ENCODE results near the gene SH2D5.
"Not testable (repeated sequence)": the region's sequence is repeated elsewhere in the genome, so short reads cannot be mapped to it uniquely, and the experiment has no call there.

The SH2D5 gene

DNA sequence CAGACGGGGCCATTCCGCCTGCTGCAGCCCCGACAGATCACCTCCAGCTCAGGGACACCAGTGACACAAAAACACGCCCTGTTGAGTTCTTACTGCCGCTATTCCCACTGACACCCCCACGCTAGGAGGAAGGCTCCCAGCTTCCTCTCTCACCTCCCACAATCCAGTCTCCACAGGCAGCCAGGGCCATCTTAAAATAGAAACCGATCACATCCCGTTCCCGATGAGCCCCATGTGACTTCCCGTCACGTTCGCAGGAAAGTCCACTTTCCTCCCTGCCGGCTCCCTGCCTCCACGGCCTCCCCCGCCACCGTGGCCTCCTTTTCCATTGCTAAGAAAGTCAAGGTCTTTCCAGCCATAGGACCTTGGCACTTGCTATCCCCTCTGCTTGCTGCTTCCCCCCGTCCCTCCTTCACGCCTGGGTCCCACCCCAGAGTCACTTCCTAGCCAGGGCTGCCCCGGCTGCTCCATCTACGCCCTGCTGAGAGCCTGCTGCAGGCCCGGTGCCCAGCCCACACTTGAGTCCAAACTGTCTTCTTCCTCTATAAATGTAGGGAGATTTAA, 47.3 kb downstream of the SH2D5 start:
- H3K4me1 Mint-ChIP-seq (ENCODE audit: low read depth): peaks cover 53% of the 10 kb centered on the region
- H3K36me3 Mint-ChIP-seq (ENCODE audit: low read depth): no peaks in the 10 kb centered on the region
- peak overlapping the region; percentile 78 for H3K27ac Mint-ChIP-seq
- no peaks in the 10 kb centered on the region for H3K9me3 Mint-ChIP-seq
- H3K27me3 Mint-ChIP-seq: no peaks in the 10 kb centered on the region
- peak overlapping the region; percentile 18 for H3K4me3 Mint-ChIP-seq
- intact Hi-C loops (cut with micrococcal nuclease): no loop called here

DNA sequence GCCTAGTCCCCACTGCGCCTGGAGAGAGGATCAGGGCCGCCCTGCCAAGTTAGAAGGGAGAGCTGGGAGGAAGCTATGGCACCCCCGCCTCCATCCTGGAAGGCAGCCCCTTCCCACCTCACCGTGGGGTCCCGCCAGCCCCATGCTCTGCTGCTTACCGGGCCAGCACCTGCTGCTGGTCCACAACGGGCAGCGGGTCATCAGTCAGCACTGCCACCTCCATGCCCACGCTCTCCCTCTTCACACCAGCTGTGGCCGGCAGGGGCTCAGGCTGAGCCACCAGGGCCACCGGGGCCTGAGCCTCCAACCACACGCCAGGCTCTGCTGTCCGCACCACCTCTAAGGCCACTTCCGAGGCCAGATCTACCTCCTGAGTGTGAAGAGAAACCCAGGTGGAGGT, 47.9 kb downstream of the SH2D5 start:
- Mint-ChIP-seq H3K4me1 (ENCODE audit: low read depth) (peaks cover 53% of the 10 kb centered on the region), H3K4me3 (peak overlapping the region; percentile 18), H3K9me3 (no peaks in the 10 kb centered on the region), H3K27ac (peak overlapping the region; percentile 78), H3K36me3 (ENCODE audit: low read depth) (no peaks in the 10 kb centered on the region), H3K27me3 (no peaks in the 10 kb centered on the region)
- intact Hi-C loops (cut with micrococcal nuclease): no loop called here

DNA sequence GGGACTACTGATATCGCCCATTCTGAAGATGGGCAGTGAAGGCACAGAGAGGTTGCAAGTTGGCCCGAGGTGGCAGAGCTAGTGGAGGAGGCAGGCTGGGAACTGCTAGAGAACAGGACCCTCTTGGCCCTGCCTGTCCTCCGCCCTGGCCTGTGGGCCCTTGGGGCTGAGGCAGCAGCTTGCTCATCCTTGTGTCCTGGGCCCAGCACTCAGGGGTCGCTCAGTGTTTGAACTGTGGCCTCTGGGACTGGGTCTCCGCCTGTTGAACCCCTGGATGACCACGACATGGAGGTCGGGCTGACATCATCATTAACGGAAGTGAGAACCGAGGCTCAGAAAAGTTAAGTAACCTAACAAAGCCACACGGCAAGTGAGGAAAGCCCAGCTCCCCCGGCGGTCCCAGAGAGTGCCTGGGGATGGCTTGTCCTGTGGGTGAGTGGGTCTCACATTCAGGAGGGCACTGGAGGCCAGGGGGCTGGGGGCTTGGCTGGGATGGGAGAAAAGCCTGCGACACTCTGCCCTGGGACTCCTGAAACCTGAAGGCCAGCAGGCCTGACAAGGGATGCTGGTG, 48.4 kb downstream of the SH2D5 start:
- Mint-ChIP-seq H3K4me3 (no peak overlapping the region), H3K27ac (no peak overlapping the region), H3K9me3 (no peaks in the 10 kb centered on the region), H3K27me3 (no peaks in the 10 kb centered on the region), H3K4me1 (ENCODE audit: low read depth) (peaks cover 53% of the 10 kb centered on the region), H3K36me3 (ENCODE audit: low read depth) (no peaks in the 10 kb centered on the region)
- intact Hi-C loops (cut with micrococcal nuclease): no loop called here

GRCh38 chr1:20683614-20684013, 48.9 kb downstream of the SH2D5 start:
- no peaks in the 10 kb centered on the region for H3K27me3 Mint-ChIP-seq
- H3K36me3 Mint-ChIP-seq (ENCODE audit: low read depth): no peaks in the 10 kb centered on the region
- no peak overlapping the region for H3K4me3 Mint-ChIP-seq
- H3K4me1 Mint-ChIP-seq (ENCODE audit: low read depth): peaks cover 57% of the 10 kb centered on the region
- intact Hi-C loops (cut with micrococcal nuclease): no loop called here
- H3K27ac Mint-ChIP-seq: no peak overlapping the region
- no peaks in the 10 kb centered on the region for H3K9me3 Mint-ChIP-seq

DNA sequence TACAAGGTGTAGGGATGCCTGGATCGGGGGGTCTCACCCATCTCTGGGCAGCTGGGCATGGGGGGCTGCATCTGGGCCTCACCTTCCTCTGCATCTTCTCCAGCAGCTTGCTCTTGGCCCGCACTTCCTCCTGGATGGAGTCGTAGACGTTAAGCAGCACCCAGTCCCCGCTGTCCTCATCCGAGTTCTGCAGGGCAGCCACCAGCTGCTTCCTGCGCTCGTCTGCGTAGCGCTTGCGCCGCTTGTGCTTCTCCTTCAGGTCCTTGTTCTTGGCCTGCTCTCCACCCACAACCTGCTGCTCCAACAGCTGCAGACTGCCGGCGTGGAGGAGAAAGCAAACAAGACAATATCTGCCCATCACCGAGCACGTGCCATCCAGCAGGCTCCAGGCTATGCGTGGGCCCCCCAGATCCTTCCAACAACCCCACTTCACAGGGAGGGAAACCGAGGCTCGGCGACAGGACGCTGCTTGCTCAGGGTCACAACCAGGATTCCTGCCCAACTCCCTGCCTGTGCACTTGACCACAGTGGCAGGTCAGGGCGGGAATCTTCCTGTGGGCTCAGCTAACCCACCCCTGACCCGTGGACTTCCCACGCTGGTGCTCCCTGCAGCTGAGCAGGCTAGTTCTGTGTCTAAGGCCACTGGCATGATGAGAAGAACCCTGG, 49.8 kb downstream of the SH2D5 start:
- H3K36me3 Mint-ChIP-seq (ENCODE audit: low read depth): no peaks in the 10 kb centered on the region
- no peak overlapping the region for H3K4me3 Mint-ChIP-seq
- peaks cover 61% of the 10 kb centered on the region for H3K4me1 Mint-ChIP-seq (ENCODE audit: low read depth)
- no peaks in the 10 kb centered on the region for H3K27me3 Mint-ChIP-seq
- peak overlapping the region; percentile 20 for H3K27ac Mint-ChIP-seq
- intact Hi-C loops (cut with micrococcal nuclease): no loop called here
- H3K9me3 Mint-ChIP-seq: no peaks in the 10 kb centered on the region

GRCh38 chr1:20681999-20682398, 50.5 kb downstream of the SH2D5 start:
- Mint-ChIP-seq H3K4me1 (ENCODE audit: low read depth) (peaks cover 59% of the 10 kb centered on the region), H3K27me3 (no peaks in the 10 kb centered on the region), H3K4me3 (no peak overlapping the region), H3K9me3 (no peaks in the 10 kb centered on the region), H3K27ac (no peak overlapping the region), H3K36me3 (ENCODE audit: low read depth) (no peaks in the 10 kb centered on the region)
- intact Hi-C loops (cut with micrococcal nuclease): no loop called here

DNA sequence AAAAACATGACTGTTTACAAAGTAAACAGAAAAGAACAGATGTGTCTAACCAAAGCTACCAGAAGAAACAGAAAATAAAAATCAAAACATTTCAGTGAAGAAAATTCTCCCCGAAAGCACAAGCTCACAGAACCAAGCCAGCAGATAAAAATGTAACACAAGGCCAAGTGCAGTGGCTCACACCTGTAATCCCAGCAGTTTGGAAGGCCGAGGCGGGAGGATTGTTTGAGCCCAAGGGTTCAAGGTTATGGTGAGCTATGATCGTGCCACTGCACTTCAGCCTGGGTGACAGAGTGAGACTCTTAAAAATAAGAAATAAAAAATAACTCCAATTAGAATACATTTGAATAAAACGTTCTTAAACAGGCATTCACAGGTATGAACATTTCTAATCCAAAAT, 52.2 kb downstream of the SH2D5 start:
- H3K4me1 Mint-ChIP-seq (ENCODE audit: low read depth): peaks cover 43% of the 10 kb centered on the region
- intact Hi-C loops (cut with micrococcal nuclease): no loop called here
- no peak overlapping the region for H3K27ac Mint-ChIP-seq
- no peaks in the 10 kb centered on the region for H3K9me3 Mint-ChIP-seq
- no peaks in the 10 kb centered on the region for H3K36me3 Mint-ChIP-seq (ENCODE audit: low read depth)
- no peak overlapping the region for H3K4me3 Mint-ChIP-seq
- no peaks in the 10 kb centered on the region for H3K27me3 Mint-ChIP-seq

GRCh38 chr1:20678599-20678998, 53.9 kb downstream of the SH2D5 start:
- H3K4me1 Mint-ChIP-seq (ENCODE audit: low read depth): peaks cover 27% of the 10 kb centered on the region
- intact Hi-C loops (cut with micrococcal nuclease): no loop called here
- no peaks in the 10 kb centered on the region for H3K27me3 Mint-ChIP-seq
- no peak overlapping the region for H3K4me3 Mint-ChIP-seq
- no peaks in the 10 kb centered on the region for H3K9me3 Mint-ChIP-seq
- H3K27ac Mint-ChIP-seq: peak overlapping the region; percentile 3
- no peaks in the 10 kb centered on the region for H3K36me3 Mint-ChIP-seq (ENCODE audit: low read depth)

DNA sequence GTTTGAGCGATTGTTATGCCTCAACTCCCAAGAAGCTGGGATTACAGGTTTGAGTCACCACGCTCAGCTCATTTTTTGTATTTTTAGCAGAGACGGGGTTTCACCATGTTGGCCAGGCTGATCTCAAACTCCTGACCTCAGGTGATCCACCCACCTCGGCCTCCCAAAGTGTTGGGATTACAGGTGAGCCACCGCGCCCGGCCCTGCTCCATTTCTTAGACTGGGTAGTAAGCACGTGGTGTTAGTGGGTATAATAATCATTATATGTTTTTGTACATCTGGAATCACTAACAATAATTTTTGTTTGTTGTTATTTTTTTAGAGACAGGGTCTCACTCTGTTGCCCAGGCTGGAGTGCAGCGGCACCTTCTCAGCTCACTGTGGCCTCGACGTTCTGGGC, 58.9 kb downstream of the SH2D5 start:
- H3K27me3 Mint-ChIP-seq; H3K27ac Mint-ChIP-seq; H3K9me3 Mint-ChIP-seq; intact Hi-C loops (cut with micrococcal nuclease); H3K36me3 Mint-ChIP-seq (ENCODE audit: low read depth); H3K4me1 Mint-ChIP-seq (ENCODE audit: low read depth); H3K4me3 Mint-ChIP-seq: not testable (repeated sequence)

- no peak overlapping the region for H3K4me3 Mint-ChIP-seq
These were observed 60.3 kb downstream of the SH2D5 start for GRCh38 chr1:20672265-20672632.

GRCh38 chr1:20670936-20671335, 61.6 kb downstream of the SH2D5 start:
- no peaks in the 10 kb centered on the region for H3K27me3 Mint-ChIP-seq
- H3K36me3 Mint-ChIP-seq (ENCODE audit: low read depth): no peaks in the 10 kb centered on the region
- H3K9me3 Mint-ChIP-seq: peaks cover 8% of the 10 kb centered on the region
- no peak overlapping the region for H3K4me3 Mint-ChIP-seq
- peaks cover 10% of the 10 kb centered on the region for H3K4me1 Mint-ChIP-seq (ENCODE audit: low read depth)
- intact Hi-C loops (cut with micrococcal nuclease): no loop called here
- H3K27ac Mint-ChIP-seq: no peak overlapping the region

More at GRCh38 chr1:20672265-20672632, 60.3 kb downstream of the SH2D5 start:
- Mint-ChIP-seq H3K36me3 (ENCODE audit: low read depth) (no peaks in the 10 kb centered on the region), H3K4me1 (ENCODE audit: low read depth) (peaks cover 5% of the 10 kb centered on the region), H3K27ac (no peak overlapping the region), H3K9me3 (no peaks in the 10 kb centered on the region), H3K27me3 (no peaks in the 10 kb centered on the region)
- intact Hi-C loops (cut with micrococcal nuclease): no loop called here
